OCI-LY3 (cell line): Measurements from ENCODE around the gene CAMK1.

Experiments
- H2AFZ ChIP-seq: fragments of 200-600, 300-600 bp; shearing (Covaris generic); 2 replicates; pipeline ENCODE4 v1.6.0; 2014; ENCODE audit warnings: antibody characterized with exemption, low read depth, low read length
- H3K27ac ChIP-seq: fragments of 200-600, 300-600 bp; sonication (generic); 2 replicates; pipeline ENCODE4 v1.5.1; 2014; ENCODE audit warnings: mild to moderate bottlenecking, low read length, moderate library complexity, mixed read lengths
- H3K27me3 ChIP-seq: fragments of 200-600, 300-600 bp; sonication (generic); 2 replicates; pipeline ENCODE4 v1.6.1; 2014; ENCODE audit warnings: low read depth, low read length, mixed read lengths
- H3K36me3 ChIP-seq: fragments of 200-600, 300-600 bp; sonication (generic); replicated peaks from 2 replicates; pipeline ENCODE3; 2014; ENCODE audit warnings: low read depth, low read length, mixed read lengths
- H3K4me1 ChIP-seq: fragments of 300-600, 200-600 bp; sonication (generic); 2 replicates; pipeline ENCODE4 v1.6.1; 2014; ENCODE audit warnings: low read length, mixed read lengths
- H3K4me2 ChIP-seq: fragments of 200-600, 300-600 bp; sonication (generic); 2 replicates; pipeline ENCODE4 v1.6.1; 2014; ENCODE audit warnings: low read length, mixed read lengths
- H3K4me3 ChIP-seq: fragments of 300-600, 200-600 bp; sonication (generic); 2 replicates; pipeline ENCODE4 v1.5.1; 2014; ENCODE audit warnings: antibody characterized with exemption, mild to moderate bottlenecking, low read length, moderate library complexity
- H3K79me2 ChIP-seq: fragments of 300-600, 200-600 bp; shearing (Covaris generic); 2 replicates; pipeline ENCODE4 v1.6.1; 2014; ENCODE audit warnings: mild to moderate bottlenecking, low read length, mixed read lengths
- H3K9ac ChIP-seq: fragments of 300-600, 200-600 bp; shearing (Covaris generic); 2 replicates; pipeline ENCODE4 v1.6.0; 2014; ENCODE audit warnings: mild to moderate bottlenecking, low read length, moderate library complexity
- H3K9me3 ChIP-seq: fragments of 200-600, 300-600 bp; shearing (Covaris generic); 2 replicates; pipeline ENCODE4 v1.6.1; 2014; ENCODE audit warnings: low read length, mixed read lengths; ENCODE audit not compliant: insufficient read depth
- H4K20me1 ChIP-seq: fragments of 200-600, 300-600 bp; sonication (generic); 2 replicates; pipeline ENCODE4 v1.6.1; 2016; ENCODE audit warnings: low read length, mixed read lengths; ENCODE audit not compliant: insufficient read depth
- EZH2phosphoT487 ChIP-seq: fragments of 200-600 bp; shearing (Covaris generic); IDR thresholded peaks from 2 replicates; pipeline ENCODE4 v1.6.1; 2018; ENCODE audit warnings: antibody characterized with exemption, mixed run types, low read depth
- TF ChIP-seq, protein P1 (sequence below): fragments of 200-600, 300-600 bp; sonication (generic); IDR thresholded peaks from 2 replicates; pipeline ENCODE4 v1.5.1; 2014; ENCODE audit warnings: antibody characterized with exemption, low read length, low read depth

Gene CAMK1

DNA sequence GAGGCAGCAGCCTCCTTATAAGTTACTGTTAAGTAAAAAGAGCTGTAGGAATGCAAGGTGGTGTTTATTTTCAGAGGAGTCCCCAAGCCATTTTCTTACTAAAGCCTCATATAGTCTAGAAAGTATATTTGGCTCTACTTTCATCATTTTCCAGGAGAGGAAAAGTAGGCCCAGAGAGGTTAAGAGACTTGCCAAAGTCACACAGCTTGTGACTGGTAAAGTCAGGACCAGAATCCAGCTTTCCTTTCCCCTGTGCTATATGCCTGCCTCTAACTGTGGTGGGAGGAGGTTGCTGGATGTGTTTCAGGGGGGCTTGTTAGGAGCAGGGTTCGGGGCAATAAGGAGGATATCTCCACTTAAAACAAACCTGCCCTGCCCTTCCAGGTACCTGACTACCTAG, 27.2 kb downstream of the CAMK1 start:
- Histone ChIP-seq H2AFZ (no peak overlapping the region), H3K36me3 (peaks cover 76% of the 10 kb centered on the region), H3K4me1 (no peaks in the 10 kb centered on the region), H3K9me3 (no peaks in the 10 kb centered on the region), H4K20me1 (no peaks in the 10 kb centered on the region), H3K27ac (no peak overlapping the region), H3K9ac (no peak overlapping the region), H3K4me2 (no peak overlapping the region), H3K79me2 (no peaks in the 10 kb centered on the region), H3K27me3 (no peaks in the 10 kb centered on the region), H3K4me3 (no peak overlapping the region)
- no peak for TF ChIP-seq EZH2phosphoT487
- TF ChIP-seq, protein P1, sequence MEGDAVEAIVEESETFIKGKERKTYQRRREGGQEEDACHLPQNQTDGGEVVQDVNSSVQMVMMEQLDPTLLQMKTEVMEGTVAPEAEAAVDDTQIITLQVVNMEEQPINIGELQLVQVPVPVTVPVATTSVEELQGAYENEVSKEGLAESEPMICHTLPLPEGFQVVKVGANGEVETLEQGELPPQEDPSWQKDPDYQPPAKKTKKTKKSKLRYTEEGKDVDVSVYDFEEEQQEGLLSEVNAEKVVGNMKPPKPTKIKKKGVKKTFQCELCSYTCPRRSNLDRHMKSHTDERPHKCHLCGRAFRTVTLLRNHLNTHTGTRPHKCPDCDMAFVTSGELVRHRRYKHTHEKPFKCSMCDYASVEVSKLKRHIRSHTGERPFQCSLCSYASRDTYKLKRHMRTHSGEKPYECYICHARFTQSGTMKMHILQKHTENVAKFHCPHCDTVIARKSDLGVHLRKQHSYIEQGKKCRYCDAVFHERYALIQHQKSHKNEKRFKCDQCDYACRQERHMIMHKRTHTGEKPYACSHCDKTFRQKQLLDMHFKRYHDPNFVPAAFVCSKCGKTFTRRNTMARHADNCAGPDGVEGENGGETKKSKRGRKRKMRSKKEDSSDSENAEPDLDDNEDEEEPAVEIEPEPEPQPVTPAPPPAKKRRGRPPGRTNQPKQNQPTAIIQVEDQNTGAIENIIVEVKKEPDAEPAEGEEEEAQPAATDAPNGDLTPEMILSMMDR: no peak

DNA sequence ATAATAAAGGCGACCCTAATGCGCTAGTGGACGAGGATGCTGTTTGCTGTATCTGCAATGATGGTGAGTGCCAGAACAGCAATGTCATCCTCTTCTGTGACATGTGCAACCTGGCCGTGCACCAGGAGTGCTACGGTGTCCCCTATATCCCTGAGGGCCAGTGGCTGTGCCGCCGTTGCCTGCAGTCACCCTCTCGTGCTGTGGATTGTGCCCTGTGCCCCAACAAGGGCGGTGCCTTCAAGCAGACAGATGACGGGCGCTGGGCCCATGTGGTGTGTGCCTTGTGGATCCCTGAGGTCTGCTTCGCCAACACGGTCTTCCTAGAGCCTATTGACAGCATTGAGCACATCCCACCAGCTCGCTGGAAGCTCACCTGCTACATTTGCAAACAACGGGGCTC, 30.6 kb downstream of the CAMK1 start:
- no peaks in the 10 kb centered on the region for H3K4me1 ChIP-seq
- TF ChIP-seq EZH2phosphoT487: no peak
- TF ChIP-seq, protein P1: no peak

DNA sequence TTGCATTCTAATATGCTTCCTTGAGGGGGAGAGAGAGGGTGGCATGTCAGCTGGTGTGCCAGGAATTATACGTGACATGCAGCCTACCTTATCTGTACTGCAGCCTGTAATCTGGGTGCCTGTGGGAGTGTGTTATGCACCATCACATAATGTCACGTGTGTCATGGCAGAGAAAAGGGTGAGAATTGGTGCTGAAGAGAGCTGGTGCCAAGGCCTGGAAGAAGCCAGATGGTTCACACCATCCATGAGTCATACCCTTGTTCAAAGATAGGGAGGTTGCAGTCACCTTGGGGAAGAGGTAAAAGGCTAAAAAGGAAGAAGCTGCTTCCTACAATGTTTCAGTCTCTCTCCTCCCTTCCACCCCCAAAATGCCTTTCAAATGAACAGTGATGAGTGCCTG, 32.9 kb downstream of the CAMK1 start:
- TF ChIP-seq, protein P1: no peak
- no peak for TF ChIP-seq EZH2phosphoT487
- H3K9ac ChIP-seq: no peak overlapping the region
- no peak overlapping the region for H3K4me3 ChIP-seq
- no peak overlapping the region for H2AFZ ChIP-seq
- H3K36me3 ChIP-seq: peaks cover 47% of the 10 kb centered on the region
- H3K4me2 ChIP-seq: no peak overlapping the region
- H3K27ac ChIP-seq: no peak overlapping the region
- peaks cover 40% of the 10 kb centered on the region for H3K79me2 ChIP-seq
- H4K20me1 ChIP-seq: peaks cover 19% of the 10 kb centered on the region
- no peaks in the 10 kb centered on the region for H3K27me3 ChIP-seq
- peaks cover 9% of the 10 kb centered on the region for H3K4me1 ChIP-seq
- H3K9me3 ChIP-seq: no peaks in the 10 kb centered on the region

More for the DNA sequence above, 30.6 kb downstream of the CAMK1 start:
- Histone ChIP-seq H3K27ac (no peak overlapping the region), H2AFZ (no peak overlapping the region), H3K4me2 (no peak overlapping the region), H3K27me3 (no peaks in the 10 kb centered on the region), H3K36me3 (peaks cover 67% of the 10 kb centered on the region), H3K79me2 (peaks cover 16% of the 10 kb centered on the region), H3K9me3 (no peaks in the 10 kb centered on the region), H3K9ac (no peak overlapping the region), H4K20me1 (peaks cover 2% of the 10 kb centered on the region; the same call in 1 of the 2 replicates), H3K4me3 (no peak overlapping the region)

DNA sequence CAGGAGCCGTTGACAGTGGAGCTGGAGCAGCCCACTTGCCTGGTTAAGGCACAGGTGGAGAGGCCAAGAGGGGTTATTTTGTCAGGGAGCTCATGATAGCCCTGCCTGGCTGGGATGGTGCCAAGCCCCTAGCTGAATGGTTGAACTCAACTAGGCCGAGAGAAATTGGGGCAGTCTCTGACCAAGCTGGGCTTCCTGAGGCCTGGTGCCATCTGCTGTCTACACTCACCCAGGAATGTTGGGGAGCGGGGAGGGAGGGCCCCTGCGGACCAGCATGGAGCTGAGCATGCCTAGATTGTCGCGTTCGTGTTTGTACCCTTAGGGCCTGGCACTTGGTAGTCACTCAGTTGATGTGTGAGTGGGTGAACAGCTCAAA, 37.0 kb downstream of the CAMK1 start:
- Histone ChIP-seq H3K4me1 (peaks cover 12% of the 10 kb centered on the region), H3K4me3 (peak overlapping the region; percentile 94), H3K36me3 (peaks cover 16% of the 10 kb centered on the region), H3K27me3 (no peaks in the 10 kb centered on the region), H2AFZ (no peak overlapping the region), H3K4me2 (peak overlapping the region; percentile 99), H3K9ac (peak overlapping the region; percentile 95), H3K9me3 (no peaks in the 10 kb centered on the region), H4K20me1 (peaks cover 19% of the 10 kb centered on the region), H3K27ac (no peak overlapping the region), H3K79me2 (peaks cover 42% of the 10 kb centered on the region)
- TF ChIP-seq EZH2phosphoT487: no peak
- TF ChIP-seq, protein P1: no peak
